Naive B cell (primary cell): ENCODE data around the gene DIP2C. TPM values are rescaled to one million over a fixed set of nuclear protein-coding genes. Genes with fewer than 3 reads are reported as not detected.
"Not testable (repeated sequence)": the region's sequence is repeated elsewhere in the genome, so short reads cannot be mapped to it uniquely, and the experiment has no call there.

Experiments used
- ATAC-seq, 2 donors: fragments of 150-1000 bp; cut with Tn5 transposase; 2 replicates each; pipeline ENCODE4 v1.10.0; 2021; ENCODE audit warnings: low read depth in 2 of 2, mild to moderate bottlenecking in 2 of 2, moderate library complexity in 2 of 2
- DNase-seq: peaks from one replicate; pipeline ENCODE4 v3.0.0; 2022
- H3K27ac Mint-ChIP-seq, 6 donors: one replicate each; pipeline ENCODE4 v1.8.0; 2020 to 2022; ENCODE audit warnings: mild to moderate bottlenecking in 6 of 6, mixed read lengths in 6 of 6, moderate library complexity in 5 of 6, inconsistent platforms in 2 of 6
- H3K27me3 Mint-ChIP-seq, 3 donors: one replicate each; pipeline ENCODE4 v1.8.0; 2021 to 2022; ENCODE audit warnings: mixed read lengths in 3 of 3, mild to moderate bottlenecking in 1 of 3
- H3K36me3 Mint-ChIP-seq, 2 donors: one replicate each; pipeline ENCODE4 v1.8.0; 2020 to 2022; ENCODE audit warnings: mixed read lengths in 2 of 2, inconsistent platforms in 1 of 2, mild to moderate bottlenecking in 1 of 2
- H3K4me1 Mint-ChIP-seq, 3 donors: one replicate each; pipeline ENCODE4 v1.8.0; 2020 to 2022; ENCODE audit warnings: mixed read lengths in 3 of 3, inconsistent platforms in 1 of 3, mild to moderate bottlenecking in 1 of 3, moderate library complexity in 1 of 3
- H3K4me3 Mint-ChIP-seq, 8 donors: one replicate each; pipeline ENCODE4 v1.8.0; 2020 to 2022; ENCODE audit warnings: mild to moderate bottlenecking in 8 of 8, mixed read lengths in 8 of 8, moderate library complexity in 8 of 8, inconsistent platforms in 2 of 8
- H3K9me3 Mint-ChIP-seq, 7 donors: one replicate each; pipeline ENCODE4 v1.8.0; 2020 to 2022; ENCODE audit warnings: mixed read lengths in 7 of 7, mild to moderate bottlenecking in 5 of 7, inconsistent platforms in 2 of 7, moderate library complexity in 1 of 7
- polyA plus RNA-seq, 6 donors: library from polyadenylated mRNA; unstranded; fragments of 300-500 nt; fragmentation: Illumina TruSeq; gene quantifications; one replicate each; pipeline ENCODE4 v1.2.3, GENCODE V29; 2021; ENCODE audit warnings: low read depth in 6 of 6

Gene DIP2C
- polyA plus RNA-seq, 6 donors from 2014 or later: 0.36 to 1.7 (median 0.78) TPM; not detected in 1

GRCh38 chr10:514137-514671, 175.3 kb downstream of the DIP2C start:
- no peaks in the 10 kb centered on the region for H3K36me3 Mint-ChIP-seq
- H3K27ac Mint-ChIP-seq: peak overlapping the region in 1 of 6 donors; percentile 21
- no peak for DNase-seq
- H3K9me3 Mint-ChIP-seq: peaks cover 0 to 4% (median 0%) of the 10 kb centered on the region in 7 donors
- no peak overlapping the region for H3K4me3 Mint-ChIP-seq
- no peak for ATAC-seq
- H3K4me1 Mint-ChIP-seq: peaks cover 8 to 16% (median 9%) of the 10 kb centered on the region in 3 donors
- H3K27me3 Mint-ChIP-seq: peaks cover 14 to 36% (median 21%) of the 10 kb centered on the region in 3 donors

GRCh38 chr10:513393-513792, 176.1 kb downstream of the DIP2C start:
- DNase-seq (no peak), ATAC-seq (no peak)
- Mint-ChIP-seq H3K4me3 (peak overlapping the region in 1 of 8 donors; percentile 41), H3K9me3 (peaks cover 0 to 4% (median 0%) of the 10 kb centered on the region in 7 donors), H3K27me3 (peaks cover 16 to 33% (median 18%) of the 10 kb centered on the region in 3 donors), H3K36me3 (no peaks in the 10 kb centered on the region), H3K27ac (no peak overlapping the region), H3K4me1 (peaks cover 8 to 16% (median 9%) of the 10 kb centered on the region in 3 donors)

- not testable (repeated sequence) for H3K27ac Mint-ChIP-seq, H3K4me3 Mint-ChIP-seq, DNase-seq, ATAC-seq, H3K36me3 Mint-ChIP-seq, H3K9me3 Mint-ChIP-seq
- H3K27me3 Mint-ChIP-seq: peaks cover 16 to 36% (median 23%) of the 10 kb centered on the region in 3 donors
- peaks cover 8 to 16% (median 13%) of the 10 kb centered on the region in 3 donors for H3K4me1 Mint-ChIP-seq
These were observed 176.8 kb downstream of the DIP2C start for GRCh38 chr10:512661-513060.

GRCh38 chr10:511849-512191, 177.6 kb downstream of the DIP2C start:
- Mint-ChIP-seq H3K9me3 (no peaks in the 10 kb centered on the region), H3K27me3 (peaks cover 16 to 36% (median 23%) of the 10 kb centered on the region in 3 donors), H3K27ac (no peak overlapping the region), H3K4me1 (peaks cover 5 to 16% (median 13%) of the 10 kb centered on the region in 3 donors), H3K36me3 (no peaks in the 10 kb centered on the region), H3K4me3 (no peak overlapping the region)
- DNase-seq: no peak
- no peak for ATAC-seq

GRCh38 chr10:511101-511848, 178.2 kb downstream of the DIP2C start:
- peak; percentile 76 for ATAC-seq
- Mint-ChIP-seq H3K27me3 (peaks cover 16 to 36% (median 23%) of the 10 kb centered on the region in 3 donors), H3K4me1 (peaks cover 5 to 17% (median 13%) of the 10 kb centered on the region in 3 donors), H3K36me3 (no peaks in the 10 kb centered on the region), H3K4me3 (peak overlapping the region in 1 of 8 donors; percentile 30), H3K27ac (peak overlapping the region in 1 of 6 donors; percentile 61), H3K9me3 (no peaks in the 10 kb centered on the region)
- peak; percentile 62 for DNase-seq

GRCh38 chr10:510415-510881, 179.0 kb downstream of the DIP2C start:
- Mint-ChIP-seq H3K4me1 (peaks cover 11 to 25% (median 21%) of the 10 kb centered on the region in 3 donors), H3K4me3 (no peak overlapping the region), H3K9me3 (no peaks in the 10 kb centered on the region), H3K36me3 (no peaks in the 10 kb centered on the region), H3K27me3 (peaks cover 16 to 36% (median 23%) of the 10 kb centered on the region in 3 donors), H3K27ac (no peak overlapping the region)
- DNase-seq (no peak), ATAC-seq (no peak)

GRCh38 chr10:509361-510102, 179.9 kb downstream of the DIP2C start:
- Mint-ChIP-seq H3K36me3 (no peaks in the 10 kb centered on the region), H3K27me3 (peaks cover 14 to 34% (median 23%) of the 10 kb centered on the region in 3 donors), H3K4me3 (no peak overlapping the region), H3K9me3 (peaks cover 0 to 2% (median 0%) of the 10 kb centered on the region in 7 donors), H3K27ac (no peak overlapping the region), H3K4me1 (peaks cover 11 to 32% (median 23%) of the 10 kb centered on the region in 3 donors)
- no peak for DNase-seq
- ATAC-seq: no peak

GRCh38 chr10:508726-509125, 180.7 kb downstream of the DIP2C start:
- Mint-ChIP-seq H3K27me3 (peaks cover 15 to 32% (median 22%) of the 10 kb centered on the region in 3 donors), H3K9me3 (peaks cover 0 to 2% (median 0%) of the 10 kb centered on the region in 7 donors), H3K27ac (peak overlapping the region in 1 of 6 donors; percentile 4), H3K36me3 (no peaks in the 10 kb centered on the region), H3K4me3 (no peak overlapping the region), H3K4me1 (peaks cover 11 to 32% (median 23%) of the 10 kb centered on the region in 3 donors)
- no peak for ATAC-seq
- no peak for DNase-seq

- Mint-ChIP-seq H3K4me3 (no peak overlapping the region), H3K9me3 (peaks cover 0 to 2% (median 0%) of the 10 kb centered on the region in 7 donors), H3K36me3 (no peaks in the 10 kb centered on the region), H3K4me1 (peaks cover 6 to 28% (median 23%) of the 10 kb centered on the region in 3 donors), H3K27ac (no peak overlapping the region), H3K27me3 (peaks cover 19 to 30% (median 22%) of the 10 kb centered on the region in 3 donors)
- ATAC-seq: no peak
- no peak for DNase-seq
These were observed 181.5 kb downstream of the DIP2C start for GRCh38 chr10:507908-508444.

GRCh38 chr10:507355-507699, 182.1 kb downstream of the DIP2C start:
- H3K4me3 Mint-ChIP-seq: no peak overlapping the region
- H3K27me3 Mint-ChIP-seq: peaks cover 19 to 36% (median 28%) of the 10 kb centered on the region in 3 donors
- H3K4me1 Mint-ChIP-seq: peaks cover 6 to 28% (median 23%) of the 10 kb centered on the region in 3 donors
- H3K27ac Mint-ChIP-seq: no peak overlapping the region
- DNase-seq (no peak), ATAC-seq (no peak)
- no peaks in the 10 kb centered on the region for H3K36me3 Mint-ChIP-seq
- H3K9me3 Mint-ChIP-seq: peaks cover 0 to 2% (median 0%) of the 10 kb centered on the region in 7 donors

GRCh38 chr10:506451-507354, 182.8 kb downstream of the DIP2C start:
- H3K36me3 Mint-ChIP-seq: no peaks in the 10 kb centered on the region
- peaks cover 19 to 39% (median 35%) of the 10 kb centered on the region in 3 donors for H3K27me3 Mint-ChIP-seq
- no peak overlapping the region for H3K4me3 Mint-ChIP-seq
- ATAC-seq: no peak
- peaks cover 6 to 28% (median 23%) of the 10 kb centered on the region in 3 donors for H3K4me1 Mint-ChIP-seq
- DNase-seq: no peak
- H3K9me3 Mint-ChIP-seq: peaks cover 0 to 2% (median 0%) of the 10 kb centered on the region in 7 donors
- no peak overlapping the region for H3K27ac Mint-ChIP-seq

GRCh38 chr10:505419-505818, 184.0 kb downstream of the DIP2C start:
- Mint-ChIP-seq H3K4me3 (no peak overlapping the region), H3K36me3 (no peaks in the 10 kb centered on the region), H3K27ac (peak overlapping the region in 1 of 6 donors; percentile 26), H3K4me1 (peaks cover 6 to 17% (median 14%) of the 10 kb centered on the region in 3 donors), H3K27me3 (peaks cover 9 to 36% (median 28%) of the 10 kb centered on the region in 3 donors), H3K9me3 (peaks cover 0 to 2% (median 0%) of the 10 kb centered on the region in 7 donors)
- no peak for DNase-seq
- ATAC-seq: no peak
